Osteoblast (primary cell): ENCODE data around the gene CAPN7. TPM values are rescaled to one million over a fixed set of nuclear protein-coding genes. Genes with fewer than 3 reads are reported as not detected.

Experiments
- DNase-seq: peaks from one replicate; pipeline ENCODE4 v3.0.0; 2011; ENCODE audit warnings: low spot score, mixed read lengths; ENCODE audit not compliant: insufficient read length; ENCODE audit errors: missing footprints
- H2AFZ ChIP-seq: 2 replicates; pipeline ENCODE4 v1.6.0; 2011; ENCODE audit warnings: mild to moderate bottlenecking, low read length
- H3K27ac ChIP-seq: 2 replicates; pipeline ENCODE4 v1.5.1; 2011; ENCODE audit warnings: mild to moderate bottlenecking, low read depth, low read length, moderate library complexity
- H3K27me3 ChIP-seq: 2 replicates; pipeline ENCODE4 v1.6.0; 2012; ENCODE audit warnings: mild to moderate bottlenecking, control low read depth, inconsistent platforms, low read length, moderate library complexity; ENCODE audit not compliant: insufficient read depth
- H3K36me3 ChIP-seq: 2 replicates; pipeline ENCODE4 v1.5.1; 2011; ENCODE audit warnings: mild to moderate bottlenecking, low read length, control low read depth, moderate library complexity; ENCODE audit not compliant: insufficient read depth
- H3K4me1 ChIP-seq: 2 replicates; pipeline ENCODE4 v1.5.1; 2011; ENCODE audit warnings: mild to moderate bottlenecking, low read length, control low read depth, moderate library complexity; ENCODE audit not compliant: insufficient read depth
- H3K4me2 ChIP-seq: 2 replicates; pipeline ENCODE4 v1.6.0; 2011; ENCODE audit warnings: mild to moderate bottlenecking, low read length; ENCODE audit not compliant: insufficient read depth
- H3K4me3 ChIP-seq: fragments of 200-600 bp; sonication (generic); 3 replicates; pipeline ENCODE4 v1.5.1; 2012; ENCODE audit warnings: mild to moderate bottlenecking, low read length, inconsistent platforms; ENCODE audit not compliant: insufficient read depth
- H3K79me2 ChIP-seq: 2 replicates; pipeline ENCODE4 v1.6.0; 2012; ENCODE audit warnings: mild to moderate bottlenecking, low read length, control low read depth, inconsistent platforms; ENCODE audit not compliant: insufficient read depth
- H3K9me3 ChIP-seq: 2 replicates; pipeline ENCODE4 v1.5.1; 2011; ENCODE audit warnings: low read depth, low read length, control low read depth
- H4K20me1 ChIP-seq: 2 replicates; pipeline ENCODE4 v1.6.0; 2012; ENCODE audit warnings: mild to moderate bottlenecking, low read length, control low read depth; ENCODE audit not compliant: insufficient read depth
- total RNA-seq: library from RNA; depleted of rRNA; stranded (reverse); fragments of >200 nt; gene quantifications from 2 replicates; pipeline ENCODE4 v1.2.3, GENCODE V29; 2012
- TF ChIP-seq, protein P1 (sequence below): IDR thresholded peaks from 2 replicates; pipeline ENCODE4 v1.5.1; 2011; ENCODE audit warnings: mild to moderate bottlenecking, low read depth, low read length, moderate library complexity; ENCODE audit errors: extremely low read depth

Gene CAPN7
- total RNA-seq, 1 donor, result 45.2 TPM

DNA sequence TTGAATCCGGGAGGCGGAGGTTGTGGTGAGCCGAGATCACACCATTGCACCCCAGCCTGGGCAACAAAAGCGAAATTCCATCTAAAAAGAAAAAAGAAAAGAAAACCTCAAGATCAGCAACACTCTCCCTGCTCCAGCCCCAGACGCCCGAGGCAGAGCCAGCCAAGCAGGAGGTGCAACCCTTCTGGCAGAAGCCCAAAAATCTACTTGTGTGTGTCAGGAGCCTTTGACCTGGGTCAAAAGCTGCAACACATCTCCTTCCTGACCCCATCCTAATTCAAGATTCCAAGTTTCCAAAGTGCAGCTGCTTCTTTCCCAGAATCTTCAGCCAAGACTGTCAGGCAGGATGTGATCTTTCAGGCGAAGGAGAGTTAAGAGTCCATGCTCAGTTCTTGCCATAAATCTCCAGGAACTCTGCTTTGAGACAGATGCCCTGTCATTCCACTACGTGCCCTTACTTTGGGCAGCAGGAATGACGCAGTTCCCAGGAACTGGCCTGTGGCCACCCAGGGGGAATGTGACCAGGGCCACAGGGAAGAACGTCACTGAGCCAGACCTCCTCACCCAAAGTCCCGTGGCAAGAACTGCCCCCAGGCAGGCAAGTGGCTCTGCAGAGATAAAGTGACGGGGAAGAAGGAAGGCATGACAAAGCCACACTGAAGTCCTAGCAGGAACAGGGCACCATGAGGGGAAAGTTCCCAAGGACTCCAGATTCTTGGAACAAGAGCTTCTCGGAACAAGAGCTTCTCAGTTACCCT lies 86.9 kb downstream of the CAPN7 start:
- Histone ChIP-seq H3K4me1 (peaks cover 17% of the 10 kb centered on the region), H3K4me3 (no peak overlapping the region), H3K27ac (peak overlapping the region; percentile 42), H2AFZ (no peak overlapping the region), H3K27me3 (no peaks in the 10 kb centered on the region), H3K79me2 (peaks cover 66% of the 10 kb centered on the region), H3K4me2 (no peak overlapping the region), H4K20me1 (peaks cover 46% of the 10 kb centered on the region), H3K9me3 (no peaks in the 10 kb centered on the region), H3K36me3 (peaks cover 4% of the 10 kb centered on the region)
- no peak for DNase-seq
- TF ChIP-seq, protein P1, sequence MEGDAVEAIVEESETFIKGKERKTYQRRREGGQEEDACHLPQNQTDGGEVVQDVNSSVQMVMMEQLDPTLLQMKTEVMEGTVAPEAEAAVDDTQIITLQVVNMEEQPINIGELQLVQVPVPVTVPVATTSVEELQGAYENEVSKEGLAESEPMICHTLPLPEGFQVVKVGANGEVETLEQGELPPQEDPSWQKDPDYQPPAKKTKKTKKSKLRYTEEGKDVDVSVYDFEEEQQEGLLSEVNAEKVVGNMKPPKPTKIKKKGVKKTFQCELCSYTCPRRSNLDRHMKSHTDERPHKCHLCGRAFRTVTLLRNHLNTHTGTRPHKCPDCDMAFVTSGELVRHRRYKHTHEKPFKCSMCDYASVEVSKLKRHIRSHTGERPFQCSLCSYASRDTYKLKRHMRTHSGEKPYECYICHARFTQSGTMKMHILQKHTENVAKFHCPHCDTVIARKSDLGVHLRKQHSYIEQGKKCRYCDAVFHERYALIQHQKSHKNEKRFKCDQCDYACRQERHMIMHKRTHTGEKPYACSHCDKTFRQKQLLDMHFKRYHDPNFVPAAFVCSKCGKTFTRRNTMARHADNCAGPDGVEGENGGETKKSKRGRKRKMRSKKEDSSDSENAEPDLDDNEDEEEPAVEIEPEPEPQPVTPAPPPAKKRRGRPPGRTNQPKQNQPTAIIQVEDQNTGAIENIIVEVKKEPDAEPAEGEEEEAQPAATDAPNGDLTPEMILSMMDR, result no peak

GRCh38 chr3:15294929-15295328 lies 88.9 kb downstream of the CAPN7 start:
- no peak overlapping the region for H2AFZ ChIP-seq
- H4K20me1 ChIP-seq, result peaks cover 43% of the 10 kb centered on the region
- DNase-seq, result no peak
- H3K4me3 ChIP-seq, result no peak overlapping the region
- H3K9me3 ChIP-seq, result no peaks in the 10 kb centered on the region
- no peaks in the 10 kb centered on the region for H3K27me3 ChIP-seq
- H3K79me2 ChIP-seq, result peaks cover 59% of the 10 kb centered on the region
- H3K36me3 ChIP-seq, result no peaks in the 10 kb centered on the region
- H3K4me1 ChIP-seq, result peaks cover 14% of the 10 kb centered on the region
- H3K27ac ChIP-seq, result peak overlapping the region; percentile 15
- no peak overlapping the region for H3K4me2 ChIP-seq
- TF ChIP-seq, protein P1, result no peak

DNA sequence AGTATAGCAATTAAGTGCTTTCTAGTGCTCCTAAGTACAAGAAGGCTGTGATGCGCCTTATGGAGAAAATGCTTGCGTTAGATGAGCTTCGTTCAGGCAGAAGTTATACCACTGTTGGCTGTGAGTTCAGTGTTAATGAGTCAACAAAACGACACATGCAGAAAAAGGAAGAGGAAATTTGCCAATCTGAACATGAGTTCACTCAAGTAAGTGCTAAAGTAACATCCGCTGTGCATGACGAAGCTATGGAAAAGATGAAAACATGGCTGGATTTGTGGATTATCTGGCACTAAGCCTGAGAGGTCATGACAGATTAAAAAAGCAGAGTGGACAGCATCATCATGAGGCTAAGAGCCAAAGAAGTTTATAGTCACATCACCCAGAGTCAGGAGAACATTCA lies 89.5 kb downstream of the CAPN7 start:
- no peaks in the 10 kb centered on the region for H3K36me3 ChIP-seq
- peak overlapping the region; percentile 47 for H3K27ac ChIP-seq
- H4K20me1 ChIP-seq, result peaks cover 47% of the 10 kb centered on the region
- TF ChIP-seq, protein P1, result no peak
- peaks cover 16% of the 10 kb centered on the region for H3K4me1 ChIP-seq
- no peak overlapping the region for H2AFZ ChIP-seq
- no peak overlapping the region for H3K4me3 ChIP-seq
- DNase-seq, result peak; percentile 87
- peaks cover 64% of the 10 kb centered on the region for H3K79me2 ChIP-seq
- H3K27me3 ChIP-seq, result no peaks in the 10 kb centered on the region
- H3K9me3 ChIP-seq, result no peaks in the 10 kb centered on the region
- no peak overlapping the region for H3K4me2 ChIP-seq

DNA sequence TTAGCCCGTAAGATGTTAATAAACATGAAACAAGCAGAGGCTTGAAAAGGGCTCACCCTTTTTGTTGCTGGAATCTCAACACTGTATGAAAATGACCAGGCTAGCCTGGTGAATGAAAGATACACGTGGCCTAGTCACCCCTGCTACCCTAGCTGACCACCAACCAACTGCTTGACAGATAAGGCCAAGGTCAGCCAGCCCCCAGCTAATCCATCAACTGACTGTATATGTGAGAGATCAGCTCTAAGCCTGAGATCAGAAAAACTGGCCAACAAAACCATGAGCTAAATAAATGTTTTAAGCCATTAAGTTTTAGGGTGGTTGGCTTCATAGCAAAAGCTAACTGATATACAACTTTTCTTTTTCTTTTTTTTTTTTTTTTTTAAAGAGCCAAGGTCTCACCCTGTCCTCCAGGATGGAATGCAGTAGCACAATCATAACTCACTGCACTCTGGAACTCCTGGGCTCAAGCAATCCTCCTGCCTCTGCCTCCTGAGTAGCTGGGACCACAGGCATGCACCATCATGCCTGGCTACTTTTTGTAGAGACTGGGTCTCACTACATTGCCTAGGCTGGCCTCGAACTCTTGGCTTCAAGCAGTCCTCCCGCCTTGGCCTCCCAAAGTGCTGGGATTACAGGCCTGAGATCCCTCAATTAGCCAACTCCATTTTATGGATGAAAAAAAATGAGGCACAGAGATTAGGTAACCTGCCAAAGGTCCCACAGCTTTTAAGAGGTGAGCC lies 91.7 kb downstream of the CAPN7 start:
- peaks cover 58% of the 10 kb centered on the region for H3K79me2 ChIP-seq
- no peak overlapping the region for H3K4me2 ChIP-seq
- no peaks in the 10 kb centered on the region for H3K27me3 ChIP-seq
- no peak for DNase-seq
- TF ChIP-seq, protein P1, result no peak
- H3K27ac ChIP-seq, result no peak overlapping the region
- no peak overlapping the region for H2AFZ ChIP-seq
- no peak overlapping the region for H3K4me3 ChIP-seq
- peaks cover 38% of the 10 kb centered on the region for H4K20me1 ChIP-seq
- H3K36me3 ChIP-seq, result peaks cover 17% of the 10 kb centered on the region
- H3K9me3 ChIP-seq, result no peaks in the 10 kb centered on the region
- H3K4me1 ChIP-seq, result peaks cover 14% of the 10 kb centered on the region
